Stimulated activated CD4-positive, alpha-beta T cell treated with anti-CD3 and anti-CD28 coated beads, Interleukin-1b, Interleukin-23, amount 100 ng/mL, for 4 hours (primary cell): ENCODE results near the gene NBAS.
"Not testable (repeated sequence)": the region's sequence is repeated elsewhere in the genome, so short reads cannot be mapped to it uniquely, and the experiment has no call there.

Source experiments
- DNase-seq, 2 donors: peaks; one replicate each; pipeline ENCODE4 v3.0.0-alpha.2; 2020; ENCODE audit warnings: low read depth in 2 of 2

The NBAS gene

GRCh38 chr2:15559379-15560139 is 1.6 kb downstream of the NBAS start:
- no peak for DNase-seq

GRCh38 chr2:15557887-15558311 is 3.2 kb downstream of the NBAS start:
- no peak for DNase-seq

DNA sequence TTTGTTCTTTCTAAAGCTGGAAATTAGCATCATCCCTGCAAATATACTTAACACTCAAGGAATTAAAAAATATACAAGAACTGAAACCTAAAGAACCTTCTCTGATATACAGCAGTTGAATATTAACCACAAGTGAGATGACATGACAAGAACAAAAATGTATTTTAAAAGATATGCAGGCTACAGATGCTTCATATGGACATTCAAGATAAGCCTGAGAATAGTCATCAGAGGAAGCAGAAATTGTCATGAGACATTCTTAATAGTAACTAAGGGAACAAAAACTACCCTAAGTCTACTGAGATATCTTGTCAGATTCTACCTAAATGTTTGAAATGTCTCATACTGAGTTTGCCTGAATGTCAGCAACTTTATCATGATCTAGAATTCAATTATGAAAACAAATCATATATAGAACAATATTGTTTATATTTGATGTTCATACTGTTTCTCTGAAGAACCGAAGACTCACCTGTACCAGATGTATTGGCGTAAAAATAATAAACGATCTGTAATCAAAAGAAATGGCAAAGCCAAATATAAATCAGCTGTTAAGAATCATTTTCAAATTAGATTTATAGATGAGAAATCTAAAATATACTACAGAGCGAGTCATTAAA is 4.7 kb downstream of the NBAS start:
- DNase-seq = no peak

DNA sequence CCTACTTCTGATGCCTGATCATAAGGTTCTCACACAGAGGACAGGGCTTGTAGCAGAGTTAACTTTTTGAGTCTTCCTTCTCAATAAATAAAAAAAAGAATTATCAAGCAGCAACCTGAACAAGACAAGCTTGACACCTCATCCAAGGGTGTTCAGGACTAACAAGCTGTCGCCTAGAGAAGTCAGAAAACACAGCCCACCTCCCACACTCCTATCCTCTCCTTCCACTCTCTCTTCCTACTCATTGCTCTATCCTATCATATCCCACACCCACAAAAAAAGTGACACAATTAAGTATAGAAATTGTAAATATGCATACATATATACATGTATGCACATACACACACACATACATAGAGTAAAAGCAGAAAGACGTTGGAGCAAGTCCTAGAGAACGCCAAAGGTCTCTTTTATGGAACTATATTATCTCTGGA is 5.4 kb downstream of the NBAS start:
- no peak for DNase-seq

- no peak for DNase-seq
Measured at GRCh38 chr2:15554525-15555218, 6.5 kb downstream of the NBAS start.

DNA sequence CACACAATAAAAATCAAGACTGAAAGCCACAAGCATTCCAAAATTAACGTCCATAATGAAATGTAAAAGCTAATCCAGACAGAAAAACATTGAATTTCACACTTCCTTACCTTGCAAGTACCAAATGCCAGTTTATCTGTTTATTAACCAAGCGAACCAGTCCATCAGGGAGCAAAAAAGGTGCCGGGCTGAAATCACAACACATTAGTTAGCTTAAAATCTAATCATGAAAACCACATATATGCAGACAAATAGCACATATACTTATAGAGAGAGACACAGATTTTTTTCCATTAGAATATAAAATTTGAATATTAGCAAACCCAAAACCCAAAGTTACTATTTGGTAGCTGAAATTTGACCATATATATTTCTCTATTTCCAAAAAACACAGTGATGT is 7.2 kb downstream of the NBAS start:
- no peak for DNase-seq

GRCh38 chr2:15553519-15553918 is 7.6 kb downstream of the NBAS start:
- DNase-seq = no peak

GRCh38 chr2:15548974-15549373 is 12.2 kb downstream of the NBAS start:
- no peak for DNase-seq

DNA sequence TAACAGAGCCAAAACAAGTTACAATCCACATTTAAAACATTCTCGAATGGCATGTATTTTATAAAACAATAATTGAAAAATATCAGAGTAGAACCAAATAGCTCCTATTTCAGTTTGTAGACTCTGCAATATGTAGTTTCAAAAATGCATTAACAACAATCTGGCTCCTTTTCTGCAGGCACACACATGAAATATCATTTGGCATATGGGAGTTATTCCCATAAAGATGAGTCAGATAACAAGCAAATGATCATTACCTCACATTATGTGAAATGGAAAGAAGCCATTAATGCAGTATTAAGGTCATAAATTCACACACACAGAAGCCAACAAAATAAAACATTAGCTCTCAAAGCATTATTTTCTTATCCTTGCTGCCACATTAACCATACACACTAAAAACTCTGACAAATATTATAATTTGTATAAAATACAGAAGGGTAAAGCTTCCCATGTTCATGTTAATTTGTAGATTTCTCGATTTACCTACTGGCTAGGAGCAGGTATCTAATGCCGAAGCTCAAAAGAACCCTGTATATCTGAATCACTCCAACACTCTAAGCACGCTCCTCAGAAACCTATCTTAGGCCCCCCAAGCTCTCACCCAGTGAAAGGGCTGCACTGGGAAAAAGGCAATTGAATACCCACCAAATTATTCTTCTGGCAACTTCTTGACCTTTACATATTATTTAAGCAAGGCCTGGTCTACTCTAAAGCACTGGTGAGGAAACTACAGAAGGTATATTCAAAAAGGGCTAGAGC is 13.8 kb downstream of the NBAS start:
- DNase-seq = no peak

DNA sequence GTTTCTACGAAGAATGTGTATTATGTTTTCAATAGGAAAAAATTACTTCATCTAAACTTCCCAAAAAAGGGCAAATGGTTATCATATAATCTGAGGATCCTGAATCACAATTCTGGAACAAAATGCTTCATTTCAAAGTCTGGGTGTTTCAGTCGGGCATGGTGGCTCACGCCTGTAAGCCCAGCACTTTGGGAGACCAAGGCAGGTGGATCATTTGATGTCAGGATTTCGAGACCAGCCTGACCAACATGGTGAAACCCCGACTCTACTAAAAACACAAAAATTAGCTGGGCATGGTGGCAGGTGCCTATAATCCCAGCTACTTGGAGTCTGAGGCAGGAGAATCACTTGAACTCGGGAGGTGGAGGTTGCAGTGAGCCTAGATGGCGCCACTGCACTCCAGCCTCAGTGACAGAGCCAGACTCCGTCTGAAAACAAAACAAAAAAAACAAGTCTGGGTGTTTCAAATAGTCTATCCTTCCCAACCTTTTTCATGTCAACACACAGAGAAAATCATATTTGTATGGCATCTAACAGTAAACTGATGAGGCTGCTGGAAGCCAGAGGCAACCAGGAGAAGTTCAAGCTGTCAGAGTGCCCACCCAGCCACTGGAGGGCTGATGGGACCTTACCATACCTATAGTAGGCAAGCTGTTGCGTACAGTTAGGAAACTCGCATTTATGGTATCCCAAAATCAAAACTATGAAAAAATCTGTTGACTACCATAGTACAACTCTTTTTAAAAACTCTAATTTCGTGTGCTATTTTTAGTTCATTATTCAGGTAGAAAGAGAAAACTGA is 14.6 kb downstream of the NBAS start:
- DNase-seq = no peak

GRCh38 chr2:15544227-15544626 is 16.9 kb downstream of the NBAS start:
- DNase-seq = no peak

- no peak for DNase-seq
Measured at GRCh38 chr2:15543541-15543940, 17.6 kb downstream of the NBAS start.

DNA sequence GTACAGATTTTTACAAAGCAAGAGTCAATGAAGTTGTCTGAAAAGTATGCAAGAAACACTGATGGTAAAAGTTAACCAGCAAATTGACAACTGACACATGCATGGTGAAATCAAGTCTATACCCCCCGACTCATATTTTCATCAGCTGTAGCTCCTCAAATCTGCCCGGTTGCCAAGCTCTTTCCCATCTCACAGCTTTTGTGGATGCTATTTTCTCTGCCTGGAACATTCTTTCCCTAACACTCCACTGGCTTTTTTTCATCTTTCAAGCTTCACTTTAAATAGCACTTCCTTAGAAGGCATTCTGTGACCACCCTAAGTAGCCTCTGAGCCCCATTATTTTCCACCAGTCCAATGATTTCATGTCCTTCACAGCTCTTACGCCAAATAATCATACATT is 18.1 kb downstream of the NBAS start:
- no peak for DNase-seq

GRCh38 chr2:15542269-15542668 is 18.9 kb downstream of the NBAS start:
- not testable (repeated sequence) for DNase-seq

GRCh38 chr2:15540523-15540922 is 20.6 kb downstream of the NBAS start:
- not testable (repeated sequence) for DNase-seq

DNA sequence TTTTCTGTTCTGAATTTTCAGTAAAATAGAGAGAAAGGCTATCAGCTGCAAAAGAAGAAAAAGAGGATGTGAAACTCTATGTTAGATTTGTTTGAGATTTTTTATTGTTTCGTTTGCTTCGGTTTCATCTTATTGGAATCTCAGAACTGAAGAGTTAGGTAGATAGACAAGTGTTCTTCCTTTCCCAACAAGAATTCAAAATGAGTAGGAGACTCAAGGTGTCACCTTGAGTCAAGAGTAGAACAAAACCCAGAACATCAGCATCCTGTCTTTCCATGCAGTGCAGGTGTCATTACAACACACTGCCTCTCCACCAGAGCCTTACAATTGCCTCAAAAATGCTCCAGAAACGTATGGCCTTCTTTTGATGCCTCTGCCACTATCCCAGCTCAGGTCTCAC is 21.1 kb downstream of the NBAS start:
- no peak for DNase-seq

- no peak for DNase-seq
Measured at GRCh38 chr2:15538792-15539191, 22.3 kb downstream of the NBAS start.

GRCh38 chr2:15533860-15534480 is 27.2 kb downstream of the NBAS start:
- DNase-seq = no peak

DNA sequence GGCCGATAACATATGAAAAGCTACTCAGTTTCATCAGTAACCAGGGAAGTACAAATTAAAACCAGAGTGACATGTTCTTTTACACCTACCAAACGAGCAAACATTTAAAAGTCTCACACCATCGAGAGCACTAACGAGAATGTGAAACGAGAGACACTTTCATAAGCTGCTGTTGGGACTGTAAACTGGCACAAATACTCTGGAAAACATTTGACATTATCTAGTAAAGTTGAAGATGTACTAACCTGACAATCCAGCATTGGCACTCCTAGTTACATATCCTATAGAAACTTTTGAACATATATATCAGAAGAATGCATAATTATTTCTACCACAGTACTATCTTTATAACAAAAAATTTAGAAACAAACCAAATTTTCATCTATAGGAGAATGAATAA is 28.1 kb downstream of the NBAS start:
- no peak for DNase-seq

DNA sequence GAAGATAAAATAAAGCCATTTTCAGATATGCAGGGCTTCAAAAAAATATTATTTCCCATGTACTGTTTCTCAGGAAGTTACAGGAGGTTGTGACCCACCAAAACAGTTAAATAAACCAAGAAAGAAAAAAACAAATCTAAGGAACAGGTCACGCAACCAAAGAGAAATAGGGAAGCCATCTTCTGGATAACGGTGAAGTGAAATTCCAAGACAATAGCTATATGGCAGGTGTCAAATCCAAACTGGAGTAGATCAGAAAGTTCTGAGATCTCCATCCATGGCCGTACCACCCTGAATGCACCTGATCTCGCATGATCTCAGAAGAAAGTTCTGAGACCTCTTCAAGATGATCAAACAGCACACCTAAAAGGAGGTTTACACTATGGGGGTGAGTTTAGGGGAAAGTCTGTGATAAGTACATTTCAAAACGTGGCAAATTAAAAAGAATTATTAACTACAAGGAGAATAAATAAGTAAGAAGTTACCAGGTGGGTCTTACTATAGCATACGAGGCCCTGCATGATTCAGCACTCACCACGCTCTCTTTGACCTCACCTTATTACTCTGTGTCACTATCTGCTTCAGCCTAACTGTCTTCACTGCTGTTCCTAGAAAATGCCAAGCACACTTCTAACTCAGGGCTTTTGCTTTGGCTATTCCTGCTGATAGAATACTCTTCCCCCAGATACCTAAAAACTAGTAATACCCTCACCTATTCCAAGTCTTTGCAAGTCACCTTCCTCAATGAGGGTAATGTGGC is 29.9 kb downstream of the NBAS start:
- no peak for DNase-seq
